Endometrial microvascular endothelial cells (primary cell): ENCODE data around the gene SYT8. TPM values are rescaled to one million over a fixed set of nuclear protein-coding genes. Genes with fewer than 3 reads are reported as not detected.

Source experiments
- in situ Hi-C: cut with HindIII; loops from 2 replicates; pipeline ENCODE4 v1.10.0; 2017; ENCODE audit warnings: low sequenced_read_pairs, low pct_unique_long_range_greater_than_20kb; ENCODE audit errors: inconsistent ontology term
- total RNA-seq: library from RNA; depleted of rRNA; stranded (reverse); fragments of >200 nt; gene quantifications from one replicate; pipeline ENCODE4 v1.2.3, GENCODE V29; 2015; ENCODE audit errors: inconsistent ontology term

Gene SYT8
- total RNA-seq, 1 donor from 2014 or later, result not detected

DNA sequence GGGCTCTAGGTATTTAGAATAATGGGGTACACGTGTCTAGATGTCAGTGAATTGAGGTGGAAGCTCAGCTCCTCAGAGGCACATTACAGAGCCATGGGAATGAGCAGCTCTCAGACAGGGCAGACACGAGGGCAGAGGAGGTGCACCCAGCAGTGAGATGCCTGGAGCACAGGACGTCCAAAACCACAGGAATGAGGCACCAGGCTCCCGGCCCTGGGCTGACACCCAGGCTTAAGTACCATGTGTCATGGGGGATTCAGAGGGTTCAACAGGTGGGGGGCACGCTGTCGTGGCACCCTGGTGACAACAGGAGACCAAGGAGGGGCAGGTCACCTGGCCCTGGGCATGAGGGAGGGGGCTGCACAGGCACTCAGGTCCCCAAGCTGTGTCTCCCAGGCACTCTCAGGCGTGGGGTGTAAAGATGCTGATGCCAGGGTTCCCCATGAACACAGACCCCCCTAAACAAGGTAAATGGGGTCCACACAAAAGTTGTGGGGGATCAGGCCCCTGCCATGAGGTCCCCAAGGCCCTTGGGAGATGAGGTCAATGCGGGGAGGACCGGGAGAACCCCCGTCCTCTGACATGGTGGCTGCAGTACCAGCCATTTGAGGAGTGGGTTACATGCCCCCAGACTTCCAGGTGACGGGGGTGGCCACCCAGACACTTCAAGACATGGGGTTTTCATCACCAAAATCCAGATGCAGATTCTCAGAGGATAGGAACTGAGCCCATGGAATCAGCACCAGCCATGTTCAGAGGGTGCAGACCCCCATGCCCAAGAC lies 5.6 kb upstream of the SYT8 start:
- in situ Hi-C loops, result no loop called here

- in situ Hi-C loops, result no loop called here
Observed at GRCh38 chr11:1830004-1830321, 4.8 kb upstream of the SYT8 start.

- in situ Hi-C loops, result no loop called here
Observed at GRCh38 chr11:1830322-1831223, 4.2 kb upstream of the SYT8 start.

DNA sequence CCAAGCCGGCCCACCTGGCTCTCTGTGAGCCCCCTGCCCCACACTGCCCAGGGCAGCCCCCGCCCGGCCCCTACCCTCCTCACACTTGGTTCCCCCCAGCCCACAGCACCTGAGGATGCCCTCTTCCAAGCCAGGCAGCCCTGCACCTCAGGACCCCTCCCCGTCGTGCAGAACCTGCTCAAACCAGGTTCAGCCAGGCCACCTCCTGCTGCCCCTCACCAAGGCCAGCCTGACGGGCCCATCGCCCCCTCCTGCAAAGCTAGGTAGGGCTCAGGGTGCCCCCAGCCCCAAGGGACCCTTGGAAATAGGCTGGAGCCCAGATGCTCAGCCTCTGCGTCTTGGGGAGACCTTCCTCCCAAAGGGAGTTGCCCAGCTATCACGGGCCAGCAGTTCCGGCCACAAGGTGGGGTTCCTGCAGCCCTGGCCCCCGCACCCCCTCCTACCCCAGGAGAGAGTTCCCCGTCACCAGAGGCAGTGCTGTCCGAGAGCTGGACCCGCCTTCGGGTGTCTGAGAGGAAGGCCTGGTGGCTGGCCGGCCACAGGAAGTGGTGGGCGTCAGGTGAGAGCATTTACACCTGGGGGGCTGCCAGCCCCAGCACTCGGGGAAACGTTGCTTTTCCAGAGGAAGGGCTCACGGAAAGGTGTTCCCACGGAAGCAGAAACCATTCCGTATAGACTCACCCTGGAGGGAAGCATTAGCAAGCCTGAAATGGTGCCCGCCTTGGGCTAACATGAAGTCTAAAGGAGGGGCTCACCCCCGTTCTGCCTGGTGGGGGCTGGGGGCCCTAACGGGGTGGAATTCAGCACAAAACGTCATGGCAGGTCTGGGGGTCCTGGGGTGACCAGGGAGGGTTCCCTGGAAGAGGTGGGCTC lies 3.2 kb upstream of the SYT8 start:
- in situ Hi-C loops, result no loop called here

GRCh38 chr11:1832211-1832919 lies 2.4 kb upstream of the SYT8 start:
- in situ Hi-C loops, result no loop called here

- in situ Hi-C loops, result no loop called here
Observed at GRCh38 chr11:1832920-1833295, 1.9 kb upstream of the SYT8 start.

DNA sequence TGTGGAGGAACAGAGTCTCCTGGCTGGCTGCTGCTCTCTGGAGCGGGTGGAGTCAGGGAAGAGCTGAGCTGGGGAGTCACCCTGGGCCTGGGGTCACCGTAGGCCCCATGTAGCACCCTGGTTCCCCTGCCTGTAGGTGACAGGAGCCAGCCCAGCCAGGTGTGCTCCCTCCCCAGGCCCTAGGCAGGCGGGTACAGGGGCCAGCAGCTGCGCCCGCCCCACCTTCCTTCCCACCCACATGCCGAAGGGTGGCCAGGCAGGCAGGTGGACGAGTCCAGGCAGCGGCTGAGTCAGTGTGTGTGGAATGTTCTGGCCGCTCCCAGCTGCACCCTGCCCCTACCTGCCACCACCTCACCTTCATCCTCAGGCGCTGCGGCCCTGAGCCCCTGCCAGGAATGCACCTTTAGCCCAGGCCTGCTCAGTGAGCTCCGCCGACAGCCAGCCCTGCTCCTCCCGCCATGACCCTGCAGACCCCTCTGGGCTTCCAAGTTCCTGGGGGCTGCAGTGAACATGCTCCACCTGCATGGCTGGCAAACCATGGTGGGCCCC lies 654 bp upstream of the SYT8 start:
- in situ Hi-C loops, result no loop called here

DNA sequence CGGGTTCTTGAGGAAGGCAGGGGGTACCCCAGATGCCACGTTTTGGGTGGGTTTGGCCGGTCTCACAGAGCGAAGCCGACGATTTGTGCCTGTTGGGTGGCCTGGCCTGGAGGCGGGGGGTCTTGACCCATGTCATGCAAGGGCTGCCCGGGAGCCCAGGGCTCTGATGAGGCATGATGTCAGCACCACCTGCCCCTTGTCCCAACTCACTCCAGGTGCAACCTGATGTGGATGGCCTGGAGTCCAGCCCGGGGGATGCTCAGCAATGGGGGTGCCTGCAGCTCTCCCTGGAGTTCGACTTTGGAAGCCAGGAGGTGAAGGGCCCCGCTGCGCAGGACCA lies 851 bp downstream of the SYT8 start:
- in situ Hi-C loops, result no loop called here

DNA sequence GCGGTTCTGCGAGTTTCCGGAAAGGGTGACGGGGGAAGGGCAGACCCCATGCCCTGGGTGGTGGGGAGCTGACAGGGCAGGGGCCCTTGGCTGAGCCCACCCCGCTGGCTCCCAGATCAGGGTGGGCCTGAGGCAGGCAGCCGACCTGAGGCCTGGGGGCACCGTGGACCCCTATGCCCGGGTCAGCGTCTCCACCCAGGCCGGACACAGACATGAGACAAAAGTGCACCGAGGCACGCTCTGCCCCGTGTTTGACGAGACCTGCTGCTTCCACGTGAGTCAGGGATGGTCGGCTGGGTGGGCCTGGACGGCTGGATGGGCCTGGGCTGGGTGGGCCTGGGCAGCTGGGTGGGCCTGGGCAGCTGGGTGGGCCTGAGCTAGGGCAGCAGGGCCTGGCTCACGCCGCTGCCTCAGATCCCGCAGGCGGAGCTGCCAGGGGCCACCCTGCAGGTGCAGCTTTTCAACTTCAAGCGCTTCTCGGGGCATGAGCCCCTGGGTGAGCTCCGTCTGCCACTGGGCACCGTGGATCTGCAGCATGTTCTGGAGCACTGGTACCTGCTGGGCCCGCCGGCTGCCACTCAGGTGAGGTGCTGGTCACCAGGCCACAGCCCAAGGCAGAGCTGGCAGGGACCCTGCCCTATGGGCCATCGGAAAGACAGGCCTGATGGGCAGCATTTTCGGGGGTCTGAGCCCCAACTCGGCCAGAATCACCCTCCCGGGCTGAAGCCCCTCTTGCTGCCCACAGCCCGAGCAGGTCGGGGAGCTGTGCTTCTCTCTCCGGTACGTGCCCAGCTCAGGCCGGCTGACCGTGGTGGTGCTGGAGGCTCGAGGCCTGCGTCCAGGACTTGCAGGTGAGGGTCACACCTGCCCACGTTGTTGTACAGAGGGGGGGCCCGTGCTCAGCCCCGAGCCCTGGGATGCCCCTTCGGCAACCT lies 1.5 kb downstream of the SYT8 start:
- in situ Hi-C loops, result no loop called here

DNA sequence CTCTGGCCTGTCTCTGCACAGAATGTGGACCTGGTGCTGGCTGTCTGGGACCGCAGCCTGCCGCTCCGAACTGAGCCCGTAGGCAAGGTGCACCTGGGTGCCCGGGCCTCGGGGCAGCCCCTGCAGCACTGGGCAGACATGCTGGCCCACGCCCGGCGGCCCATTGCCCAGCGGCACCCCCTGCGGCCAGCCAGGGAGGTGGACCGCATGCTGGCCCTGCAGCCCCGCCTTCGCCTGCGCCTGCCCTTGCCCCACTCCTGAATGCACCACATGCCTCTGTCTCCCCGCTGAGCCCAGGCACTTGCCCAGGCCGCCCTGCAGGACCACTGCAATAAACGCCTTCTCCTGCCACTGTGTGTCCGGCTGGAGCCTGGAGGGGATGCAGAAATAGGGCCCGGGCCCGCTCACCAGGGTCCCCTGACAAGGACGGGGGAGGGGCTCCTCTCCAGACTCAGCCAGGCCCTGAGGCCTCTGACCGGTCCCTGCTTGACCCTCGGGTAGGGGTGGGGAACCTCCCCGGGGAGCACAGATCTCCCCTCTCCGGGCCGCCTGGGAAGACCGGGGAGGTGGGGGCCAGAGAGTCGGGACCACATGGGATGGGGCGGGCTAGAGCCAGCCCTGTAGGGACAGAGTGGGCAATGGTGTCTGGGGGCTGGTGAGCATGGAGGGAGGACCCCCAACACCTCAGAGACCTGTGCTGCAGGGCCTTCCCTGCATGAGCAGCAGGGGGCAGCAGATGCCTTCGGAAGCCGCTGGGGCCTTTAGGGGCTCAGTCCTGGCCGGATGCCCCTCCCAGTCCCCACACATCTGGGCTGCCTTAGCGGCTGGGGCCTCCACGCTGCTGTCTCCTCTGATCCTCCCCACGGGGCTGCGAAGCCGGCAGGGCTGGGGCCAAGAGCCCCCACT lies 2.6 kb downstream of the SYT8 start:
- in situ Hi-C loops, result no loop called here

DNA sequence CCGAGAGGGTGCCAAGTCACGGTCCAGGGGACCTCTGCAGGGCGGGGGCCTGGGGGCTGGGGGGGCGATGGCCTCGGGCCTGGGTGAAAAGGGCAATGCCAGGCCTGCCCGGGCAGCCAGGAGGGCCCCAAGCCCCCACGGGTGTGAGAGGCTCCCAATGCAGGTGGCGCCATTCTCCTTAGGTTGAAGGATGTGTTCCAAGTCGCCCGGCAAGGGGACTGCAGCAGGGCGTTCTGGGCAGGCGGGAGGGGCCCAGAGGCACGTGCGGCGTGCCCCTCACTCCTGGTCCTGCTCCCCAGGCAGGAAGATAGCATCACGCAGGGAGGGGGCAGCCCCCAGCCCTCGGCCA lies 3.3 kb downstream of the SYT8 start:
- in situ Hi-C loops, result no loop called here

GRCh38 chr11:1838426-1839144 lies 3.8 kb downstream of the SYT8 start, which contains the start of gene TNNI2:
Gene TNNI2 (plus strand): TSS chr11:1838981. CDS start chr11:1839697, 716 bp downstream.
- in situ Hi-C loops, result no loop called here

- in situ Hi-C loops, result no loop called here
Observed at GRCh38 chr11:1839204-1839923, 4.6 kb downstream of the SYT8 start.

GRCh38 chr11:1839924-1840779 lies 5.4 kb downstream of the SYT8 start:
- in situ Hi-C loops, result no loop called here
